Endodermal cell (in vitro differentiated cells): ENCODE measurements around the gene RBM47. TPM values are rescaled to one million over a fixed set of nuclear protein-coding genes. Genes with fewer than 3 reads are reported as not detected.

ENCODE experiments used
- DNase-seq: peaks from one replicate; pipeline ENCODE4 v3.0.0-alpha.2; 2017
- H3K27ac ChIP-seq: 2 replicates; pipeline ENCODE4 v1.5.1; 2013; ENCODE audit warnings: mild to moderate bottlenecking, low read depth, low read length, moderate library complexity
- H3K27me3 ChIP-seq: 2 replicates; pipeline ENCODE4 v1.6.1; 2013; ENCODE audit warnings: mild to moderate bottlenecking, low read length, moderate library complexity; ENCODE audit not compliant: insufficient read depth, control insufficient read depth, poor library complexity, severe bottlenecking
- H3K36me3 ChIP-seq: 2 replicates; pipeline ENCODE4 v1.7.0; 2013; ENCODE audit warnings: mild to moderate bottlenecking, low read length, moderate library complexity; ENCODE audit not compliant: control insufficient read depth, insufficient read depth
- H3K4me1 ChIP-seq: one replicate; pipeline ENCODE4 v1.7.0; 2013; ENCODE audit warnings: low read length; ENCODE audit not compliant: control insufficient read depth, insufficient read depth
- H3K4me3 ChIP-seq: 2 replicates; pipeline ENCODE4 v1.5.1; 2013; ENCODE audit warnings: mild to moderate bottlenecking, low read length, moderate library complexity
- H3K9ac ChIP-seq: 2 replicates; pipeline ENCODE4 v1.6.1; 2013; ENCODE audit warnings: mild to moderate bottlenecking, low read length, moderate library complexity; ENCODE audit not compliant: poor library complexity, severe bottlenecking; ENCODE audit errors: extremely low read depth
- H3K9me3 ChIP-seq: 2 replicates; pipeline ENCODE4 v1.6.1; 2013; ENCODE audit warnings: mild to moderate bottlenecking, low read length, moderate library complexity; ENCODE audit not compliant: control insufficient read depth
- H3K27ac Mint-ChIP-seq: 2 replicates; pipeline ENCODE4 v1.8.0; 2020; ENCODE audit warnings: mixed read lengths
- H3K27me3 Mint-ChIP-seq: 2 replicates; pipeline ENCODE4 v1.8.0; 2021; ENCODE audit warnings: mild to moderate bottlenecking, mixed read lengths; ENCODE audit not compliant: insufficient read depth
- H3K36me3 Mint-ChIP-seq: 2 replicates; pipeline ENCODE4 v1.8.0; 2020; ENCODE audit warnings: low read depth, mixed read lengths
- H3K4me1 Mint-ChIP-seq: 2 replicates; pipeline ENCODE4 v1.8.0; 2020; ENCODE audit warnings: mixed read lengths
- H3K4me3 Mint-ChIP-seq: 2 replicates; pipeline ENCODE4 v1.8.0; 2020; ENCODE audit warnings: mild to moderate bottlenecking, moderate library complexity, mixed read lengths
- H3K9me3 Mint-ChIP-seq: 2 replicates; pipeline ENCODE4 v1.8.0; 2020; ENCODE audit warnings: mild to moderate bottlenecking, mixed read lengths
- CTCF ChIP-seq: fragments of 200-600 bp; sonication (generic); conservative IDR thresholded peaks from 2 replicates; pipeline ENCODE4 v1.5.0; 2021; ENCODE audit warnings: antibody characterized with exemption, mild to moderate bottlenecking
- WGBS, 2 experiments: methylation state at CpG; one replicate each; pipeline versions ENCODE4 v1.1.5 to v1.1.7; 2013; ENCODE audit warnings: missing lambda C conversion rate in 2 of 2, mixed read lengths in 1 of 2; ENCODE audit not compliant: insufficient coverage in 1 of 2, insufficient read length in 1 of 2; 5-methylcytosine and 5-hydroxymethylcytosine counted together
- total RNA-seq, 2 donors: library from RNA; stranded (reverse); fragmentation: NEBNext Ultra II Directional in 1 of 2; extraction: Animal tissue kit (Norgen Biotek cat#: 25700) in 1 of 2; gene quantifications; 2 replicates in 1 of 2; 3 replicates in 1 of 2; pipeline ENCODE4 v1.2.1, GENCODE V29; 2021

RBM47 gene
- total RNA-seq, 2 donors from 2014 or later: 71.7 to 90.6 TPM

DNA sequence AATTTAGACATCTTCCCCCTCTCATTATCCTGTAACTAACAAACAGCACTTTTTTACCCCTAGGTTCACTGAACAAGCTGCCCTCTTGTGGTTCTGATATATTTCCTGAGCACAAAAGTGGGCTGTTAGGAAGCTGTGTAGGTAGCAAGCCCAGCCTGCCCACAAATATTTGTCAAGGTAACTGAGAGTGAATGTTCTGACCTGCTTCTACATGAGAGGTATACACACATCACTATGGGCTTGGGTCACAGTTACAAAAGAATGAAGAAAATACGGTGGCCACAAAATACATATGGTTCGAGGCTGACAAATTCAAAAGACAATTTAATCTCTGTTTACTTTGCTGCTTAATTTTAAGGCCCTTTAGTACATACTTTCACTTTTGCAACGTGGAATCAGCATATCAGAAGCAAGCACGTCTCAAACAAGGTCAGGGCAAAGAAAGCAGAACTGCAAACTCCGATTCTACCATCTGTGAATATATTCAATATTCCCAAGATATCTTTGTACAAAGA lies 78.7 kb downstream of the RBM47 start:
- peak; percentile 69 for TF ChIP-seq CTCF
- Histone ChIP-seq H3K9ac (no peak overlapping the region), H3K27ac (no peak overlapping the region), H3K4me1 (peaks cover 3% of the 10 kb centered on the region), H3K27me3 (no peaks in the 10 kb centered on the region), H3K4me3 (no peak overlapping the region), H3K9me3 (peaks cover 11% of the 10 kb centered on the region), H3K36me3 (peaks cover 11% of the 10 kb centered on the region)
- H3K4me3 Mint-ChIP-seq: no peak overlapping the region
- WGBS, 2 experiments: 82% methylated on average over 5 of the region's 5 CpGs
- DNase-seq: no peak
- H3K27ac Mint-ChIP-seq: no peak overlapping the region
- peaks cover 29% of the 10 kb centered on the region for H3K4me1 Mint-ChIP-seq
- H3K9me3 Mint-ChIP-seq: peaks cover 2% of the 10 kb centered on the region
- H3K36me3 Mint-ChIP-seq: peaks cover 42% of the 10 kb centered on the region
- H3K27me3 Mint-ChIP-seq: no peaks in the 10 kb centered on the region

DNA sequence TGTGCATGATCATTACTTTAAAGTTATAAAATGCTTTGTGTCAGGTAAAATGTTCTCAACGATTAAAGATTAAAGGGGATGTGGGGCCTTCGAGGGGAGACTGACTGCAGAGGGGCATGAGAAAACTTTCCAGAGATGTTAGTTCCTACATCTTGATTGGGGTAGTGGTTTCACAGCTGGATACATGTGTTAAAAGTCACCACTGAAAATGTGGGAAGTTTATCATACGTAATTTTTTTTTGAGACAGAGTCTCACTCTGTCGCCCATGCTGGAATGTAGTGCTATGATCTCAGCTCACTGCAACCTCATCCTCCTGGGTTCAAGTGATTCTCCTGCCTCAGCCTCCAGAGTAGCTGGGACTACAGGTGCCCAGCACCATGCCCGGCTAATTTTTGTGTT lies 79.5 kb downstream of the RBM47 start:
- Mint-ChIP-seq H3K27ac (peak overlapping the region; percentile 44), H3K9me3 (peaks cover 2% of the 10 kb centered on the region), H3K4me3 (no peak overlapping the region), H3K4me1 (peaks cover 29% of the 10 kb centered on the region), H3K27me3 (no peaks in the 10 kb centered on the region), H3K36me3 (peaks cover 39% of the 10 kb centered on the region)
- Histone ChIP-seq H3K4me3 (no peak overlapping the region), H3K9me3 (peaks cover 11% of the 10 kb centered on the region), H3K36me3 (peaks cover 11% of the 10 kb centered on the region), H3K9ac (no peak overlapping the region), H3K27me3 (no peaks in the 10 kb centered on the region), H3K4me1 (peaks cover 3% of the 10 kb centered on the region), H3K27ac (no peak overlapping the region)
- DNase-seq: no peak
- no peak for TF ChIP-seq CTCF
- 94 to 96% methylated on average over 5 of the region's 5 CpGs for WGBS, 2 experiments

DNA sequence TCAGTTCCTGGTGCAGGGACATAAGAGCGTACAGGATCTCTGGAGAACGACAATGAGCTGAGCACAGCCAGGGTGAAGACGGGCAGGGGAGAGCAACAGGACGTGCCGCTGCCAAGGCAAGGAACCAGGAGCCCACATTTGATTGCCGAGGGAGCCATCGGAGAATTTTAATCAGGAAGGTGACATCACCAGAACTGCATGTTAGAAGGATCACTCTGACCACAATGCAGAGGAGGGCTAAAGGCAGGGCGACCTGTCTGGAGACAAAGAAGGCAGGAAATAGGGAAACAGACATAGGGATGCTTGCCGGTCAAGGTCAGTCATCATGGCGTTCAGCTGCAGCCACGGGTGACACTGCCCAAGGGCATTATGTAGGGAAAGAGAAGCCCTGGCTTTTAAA lies 81.4 kb downstream of the RBM47 start:
- Histone ChIP-seq H3K9me3 (peaks cover 11% of the 10 kb centered on the region), H3K9ac (no peak overlapping the region), H3K27me3 (no peaks in the 10 kb centered on the region), H3K4me1 (no peaks in the 10 kb centered on the region), H3K36me3 (peaks cover 11% of the 10 kb centered on the region), H3K27ac (no peak overlapping the region), H3K4me3 (no peak overlapping the region)
- H3K9me3 Mint-ChIP-seq: peaks cover 2% of the 10 kb centered on the region
- no peak for TF ChIP-seq CTCF
- H3K36me3 Mint-ChIP-seq: peaks cover 37% of the 10 kb centered on the region
- 89 to 92% methylated on average over 11 of the region's 11 CpGs for WGBS, 2 experiments
- no peaks in the 10 kb centered on the region for H3K27me3 Mint-ChIP-seq
- H3K27ac Mint-ChIP-seq: peak overlapping the region; percentile 58
- H3K4me3 Mint-ChIP-seq: no peak overlapping the region
- peaks cover 27% of the 10 kb centered on the region for H3K4me1 Mint-ChIP-seq
- DNase-seq: no peak
